ENCODE results near the gene DENND1A.

Gene DENND1A

DNA sequence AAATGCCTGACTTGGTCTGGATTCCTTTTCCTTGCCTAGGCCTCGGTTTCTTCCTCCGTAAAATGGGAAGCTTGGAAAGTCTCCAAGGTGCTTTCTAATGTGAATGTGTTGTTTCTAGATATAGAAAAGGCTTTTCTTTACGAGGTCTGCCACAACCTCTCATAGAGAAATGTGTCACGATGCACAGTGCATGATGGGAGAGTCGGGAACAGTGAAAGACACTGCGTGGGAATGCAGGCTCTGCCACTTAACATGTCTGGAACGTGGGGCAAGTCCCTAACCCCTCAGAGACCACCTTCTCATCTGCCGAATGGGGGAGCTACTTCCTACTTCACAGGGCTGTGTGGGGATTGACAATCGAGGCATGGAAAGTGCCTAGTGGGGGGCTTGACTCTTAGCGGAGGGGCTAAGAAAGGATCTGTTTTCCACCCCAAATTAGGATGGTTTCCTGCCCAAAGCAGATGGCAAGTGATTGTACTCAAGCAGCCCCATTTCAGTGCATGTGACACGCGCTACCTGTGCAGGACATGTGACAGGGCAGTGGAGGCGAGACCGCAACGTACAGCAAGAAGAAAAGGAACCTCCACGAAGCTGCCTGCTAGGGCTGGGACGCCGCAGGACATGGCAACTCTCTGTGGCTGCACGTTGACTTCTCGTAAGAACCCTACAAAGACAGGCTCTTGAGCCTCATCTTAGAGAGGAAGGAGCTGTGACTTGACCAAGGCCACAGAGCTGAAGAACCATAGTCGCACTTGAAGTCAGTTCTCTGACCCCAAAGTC is 458.7 kb downstream of the DENND1A start:
- TF ChIP-seq BHLHE40 (IDR thresholded peaks at IDR 0.05; ENCODE audit: borderline replicate concordance) = no peak
- TF ChIP-seq SUZ12 (IDR thresholded peaks at IDR 0.05) = no peak
- TF ChIP-seq HDGF (IDR thresholded peaks at IDR 0.05; ENCODE audit: borderline replicate concordance) = no peak
- no peak for TF ChIP-seq TARDBP (IDR thresholded peaks at IDR 0.05)
- no peak for TF ChIP-seq ARNT (IDR thresholded peaks at IDR 0.05)
- TF ChIP-seq FOXM1 (IDR thresholded peaks at IDR 0.05; ENCODE audit: borderline replicate concordance) = no peak
- TF ChIP-seq L3MBTL2 (conservative IDR thresholded peaks at IDR 0.05) = no peak
- TF ChIP-seq SP1 (IDR thresholded peaks at IDR 0.05) = no peak
- POLR2A ChIA-PET = no interaction called here
- no peak for DNase-seq (ENCODE audit: extremely low spot score)
- CTCF ChIA-PET = no interaction called here

DNA sequence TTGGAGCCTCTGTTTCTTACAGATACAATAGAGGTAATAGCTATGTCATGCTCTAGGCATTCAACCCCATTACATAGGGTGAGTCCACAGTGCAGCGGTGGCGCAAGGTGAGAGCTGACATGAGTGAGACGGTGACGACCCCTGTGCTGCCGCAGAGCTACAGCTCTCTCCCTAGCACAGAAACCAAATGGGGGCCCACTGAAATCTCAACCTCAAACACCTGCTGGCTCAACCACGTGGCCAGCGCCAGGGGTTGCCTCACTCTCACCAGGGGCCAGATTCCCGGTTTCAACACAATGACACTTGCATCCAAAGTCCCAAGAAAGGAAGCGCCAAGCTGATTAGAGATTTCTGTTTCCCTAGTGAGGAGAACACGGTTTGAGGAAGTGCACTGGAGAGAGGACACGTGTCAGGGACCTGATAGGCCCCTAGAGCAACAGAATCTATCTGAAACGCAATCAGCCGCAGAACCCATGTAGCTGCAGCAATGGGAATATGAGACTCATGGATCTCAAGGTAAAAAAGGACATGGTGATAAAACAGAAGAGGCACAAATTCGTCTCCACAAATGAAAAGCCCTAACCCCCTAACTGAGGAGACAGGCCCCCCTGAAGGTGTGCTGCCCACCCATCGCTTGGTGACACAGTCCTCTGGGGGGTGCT is 459.7 kb downstream of the DENND1A start:
- CTCF ChIA-PET = no interaction called here
- no peak for DNase-seq (ENCODE audit: extremely low spot score)
- TF ChIP-seq LEF1 (IDR thresholded peaks at IDR 0.05; ENCODE audit: borderline replicate concordance) (no peak), FOXA1 (IDR thresholded peaks at IDR 0.05) (no peak), ELF4 (IDR thresholded peaks at IDR 0.05) (no peak), HDGF (IDR thresholded peaks at IDR 0.05; ENCODE audit: borderline replicate concordance) (no peak), SUZ12 (IDR thresholded peaks at IDR 0.05) (no peak), ARNT (IDR thresholded peaks at IDR 0.05) (no peak), BHLHE40 (IDR thresholded peaks at IDR 0.05; ENCODE audit: borderline replicate concordance) (no peak), CTBP1 (IDR thresholded peaks at IDR 0.05; ENCODE audit: borderline replicate concordance) (no peak), L3MBTL2 (conservative IDR thresholded peaks at IDR 0.05) (no peak)
- TF ChIP-seq, protein P1, sequence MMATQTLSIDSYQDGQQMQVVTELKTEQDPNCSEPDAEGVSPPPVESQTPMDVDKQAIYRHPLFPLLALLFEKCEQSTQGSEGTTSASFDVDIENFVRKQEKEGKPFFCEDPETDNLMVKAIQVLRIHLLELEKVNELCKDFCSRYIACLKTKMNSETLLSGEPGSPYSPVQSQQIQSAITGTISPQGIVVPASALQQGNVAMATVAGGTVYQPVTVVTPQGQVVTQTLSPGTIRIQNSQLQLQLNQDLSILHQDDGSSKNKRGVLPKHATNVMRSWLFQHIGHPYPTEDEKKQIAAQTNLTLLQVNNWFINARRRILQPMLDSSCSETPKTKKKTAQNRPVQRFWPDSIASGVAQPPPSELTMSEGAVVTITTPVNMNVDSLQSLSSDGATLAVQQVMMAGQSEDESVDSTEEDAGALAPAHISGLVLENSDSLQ (IDR thresholded peaks at IDR 0.05) = no peak
- POLR2A ChIA-PET = no interaction called here

- CTCF ChIA-PET = no interaction called here
- POLR2A ChIA-PET = no interaction called here
- TF ChIP-seq FOXK2 (IDR thresholded peaks at IDR 0.05) = no peak
- TF ChIP-seq LEF1 (IDR thresholded peaks at IDR 0.05; ENCODE audit: borderline replicate concordance) = no peak
- no peak for TF ChIP-seq CTBP1 (IDR thresholded peaks at IDR 0.05; ENCODE audit: borderline replicate concordance)
- no peak for DNase-seq (ENCODE audit: extremely low spot score)
Measured at GRCh38 chr9:123469282-123469681, 460.6 kb downstream of the DENND1A start.

DNA sequence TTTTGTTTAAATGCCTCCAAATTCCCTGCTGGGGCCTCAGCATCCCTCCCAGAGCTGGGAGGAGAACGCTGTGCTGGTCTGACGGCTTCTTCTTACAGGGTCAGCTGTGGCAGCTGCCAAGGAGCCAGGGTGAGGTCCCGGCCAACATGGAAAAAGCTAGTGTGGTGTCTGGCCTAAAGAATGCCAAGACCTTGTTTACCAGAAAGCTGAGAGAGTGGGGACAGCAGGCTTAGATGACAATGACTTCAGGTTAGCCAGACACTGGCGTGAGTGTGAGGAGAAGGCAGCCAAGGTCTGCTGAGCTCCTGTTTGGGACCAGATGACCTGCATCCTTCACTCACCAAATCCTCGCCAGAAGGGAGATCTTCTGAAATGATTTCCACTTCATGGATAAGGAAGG is 461.4 kb downstream of the DENND1A start:
- POLR2A ChIA-PET = no interaction called here

GRCh38 chr9:123465304-123465703 is 464.6 kb downstream of the DENND1A start:
- CTCF ChIA-PET = no interaction called here
- no peak for DNase-seq (ENCODE audit: extremely low spot score)
- TF ChIP-seq ELF4 (IDR thresholded peaks at IDR 0.05) (no peak), BHLHE40 (IDR thresholded peaks at IDR 0.05; ENCODE audit: borderline replicate concordance) (no peak), LEF1 (IDR thresholded peaks at IDR 0.05; ENCODE audit: borderline replicate concordance) (no peak), FOXK2 (IDR thresholded peaks at IDR 0.05) (no peak), FOXM1 (IDR thresholded peaks at IDR 0.05; ENCODE audit: borderline replicate concordance) (no peak), FOXA1 (IDR thresholded peaks at IDR 0.05) (no peak), L3MBTL2 (conservative IDR thresholded peaks at IDR 0.05) (no peak), TARDBP (IDR thresholded peaks at IDR 0.05) (no peak), SP1 (IDR thresholded peaks at IDR 0.05) (no peak), NFRKB (IDR thresholded peaks at IDR 0.05) (no peak), ZNF384 (IDR thresholded peaks at IDR 0.05) (no peak), ARNT (IDR thresholded peaks at IDR 0.05) (no peak), SUZ12 (IDR thresholded peaks at IDR 0.05) (no peak), CTBP1 (IDR thresholded peaks at IDR 0.05; ENCODE audit: borderline replicate concordance) (no peak), HDGF (IDR thresholded peaks at IDR 0.05; ENCODE audit: borderline replicate concordance) (no peak)
- TF ChIP-seq, protein P1 (IDR thresholded peaks at IDR 0.05) = no peak
- POLR2A ChIA-PET = no interaction called here

More for the DNA sequence above, 461.4 kb downstream of the DENND1A start:
- CTCF ChIA-PET = no interaction called here
- no peak for DNase-seq (ENCODE audit: extremely low spot score)
- TF ChIP-seq FOXK2 (IDR thresholded peaks at IDR 0.05) (no peak), ARNT (IDR thresholded peaks at IDR 0.05) (no peak), SUZ12 (IDR thresholded peaks at IDR 0.05) (no peak), BHLHE40 (IDR thresholded peaks at IDR 0.05; ENCODE audit: borderline replicate concordance) (no peak), CTBP1 (IDR thresholded peaks at IDR 0.05; ENCODE audit: borderline replicate concordance) (no peak)

DNA sequence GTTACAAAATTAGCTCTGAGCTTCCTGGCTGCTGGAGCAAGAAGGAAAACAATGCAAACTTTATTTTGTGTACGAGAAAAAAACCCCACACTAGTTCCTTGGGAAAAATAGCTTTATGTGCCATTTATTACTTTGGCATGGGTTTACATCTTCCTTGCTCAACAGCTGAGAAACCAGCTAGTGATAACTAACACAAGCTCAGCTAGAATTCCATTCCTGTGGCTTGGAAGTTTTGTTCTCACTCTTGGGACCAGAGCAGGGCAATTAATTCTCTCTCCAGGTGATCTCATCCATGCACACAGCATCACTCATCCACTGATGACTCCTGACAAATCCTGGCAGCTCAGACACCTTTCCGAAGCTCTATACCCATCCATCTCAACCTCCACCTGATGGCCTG is 469.8 kb downstream of the DENND1A start:
- TF ChIP-seq LEF1 (IDR thresholded peaks at IDR 0.05; ENCODE audit: borderline replicate concordance) = no peak
- TF ChIP-seq HDGF (IDR thresholded peaks at IDR 0.05; ENCODE audit: borderline replicate concordance) = no peak
- TF ChIP-seq, protein P1 (IDR thresholded peaks at IDR 0.05) = no peak
- POLR2A ChIA-PET = no interaction called here
- CTCF ChIA-PET = interaction anchor here (0.9 to 1.1 kb wide), 2 partner anchors 10 to 16 kb away, joined by 3 to 4 read pairs; no protein-coding TSS in a partner anchor
- DNase-seq (ENCODE audit: extremely low spot score) = no peak

Measured in HEK293T (cell line).